OCI-LY1 (cell line): ENCODE data around the gene FTCDNL1.

Experiments used
- EZH2 ChIP-seq: fragments of 200-600 bp; sonication (generic), shearing (Covaris generic); IDR thresholded peaks from 2 replicates; pipeline ENCODE4 v1.8.0; 2017; ENCODE audit warnings: borderline replicate concordance, mixed run types, mild to moderate bottlenecking, antibody characterized with exemption, low read length, moderate library complexity, mixed read lengths
- TF ChIP-seq, protein P1 (sequence below): fragments of 200-600 bp; sonication (generic), shearing (Covaris generic); IDR thresholded peaks from 2 replicates; pipeline ENCODE4 v1.5.1; 2017; ENCODE audit warnings: mild to moderate bottlenecking, antibody characterized with exemption, low read length, moderate library complexity, mixed read lengths

DNA sequence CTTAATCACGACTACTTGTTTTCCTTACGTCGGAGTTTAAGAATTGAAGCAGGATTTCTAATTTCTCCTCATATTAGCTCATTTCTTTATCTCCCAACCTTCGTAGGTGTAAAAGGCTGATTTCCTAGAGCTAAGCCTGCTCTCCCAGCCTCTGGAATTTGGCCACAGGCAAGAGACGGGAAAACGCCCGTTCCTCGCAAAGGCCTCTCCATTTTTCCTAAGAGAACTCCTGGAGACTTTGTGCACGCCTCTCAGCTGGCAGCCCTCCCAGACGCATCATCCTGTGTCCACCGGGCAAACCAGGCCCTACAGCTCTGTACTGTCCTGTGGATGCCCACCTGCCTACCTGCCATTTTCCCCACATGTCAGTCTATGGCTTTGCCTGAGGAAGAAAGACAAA, 106.3 kb downstream of the FTCDNL1 start:
- TF ChIP-seq, protein P1, sequence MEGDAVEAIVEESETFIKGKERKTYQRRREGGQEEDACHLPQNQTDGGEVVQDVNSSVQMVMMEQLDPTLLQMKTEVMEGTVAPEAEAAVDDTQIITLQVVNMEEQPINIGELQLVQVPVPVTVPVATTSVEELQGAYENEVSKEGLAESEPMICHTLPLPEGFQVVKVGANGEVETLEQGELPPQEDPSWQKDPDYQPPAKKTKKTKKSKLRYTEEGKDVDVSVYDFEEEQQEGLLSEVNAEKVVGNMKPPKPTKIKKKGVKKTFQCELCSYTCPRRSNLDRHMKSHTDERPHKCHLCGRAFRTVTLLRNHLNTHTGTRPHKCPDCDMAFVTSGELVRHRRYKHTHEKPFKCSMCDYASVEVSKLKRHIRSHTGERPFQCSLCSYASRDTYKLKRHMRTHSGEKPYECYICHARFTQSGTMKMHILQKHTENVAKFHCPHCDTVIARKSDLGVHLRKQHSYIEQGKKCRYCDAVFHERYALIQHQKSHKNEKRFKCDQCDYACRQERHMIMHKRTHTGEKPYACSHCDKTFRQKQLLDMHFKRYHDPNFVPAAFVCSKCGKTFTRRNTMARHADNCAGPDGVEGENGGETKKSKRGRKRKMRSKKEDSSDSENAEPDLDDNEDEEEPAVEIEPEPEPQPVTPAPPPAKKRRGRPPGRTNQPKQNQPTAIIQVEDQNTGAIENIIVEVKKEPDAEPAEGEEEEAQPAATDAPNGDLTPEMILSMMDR = no peak
- TF ChIP-seq EZH2 = no peak
